ENCODE measurements around the gene MAGED1.

GRCh38 chrX:51851507-51852085 is 41.8 kb upstream of the MAGED1 start:
- no peak for TF ChIP-seq ZFX (IDR thresholded peaks at IDR 0.05)
- no peak for TF ChIP-seq CTCF (conservative IDR thresholded peaks at IDR 0.05)
